ENCODE measurements around the gene SIRT2.

GRCh38 chr19:38913958-38914357, 14.5 kb upstream of the SIRT2 start:
- TF ChIP-seq POLR2A (IDR thresholded peaks at IDR 0.05) = no peak
- no peak for TF ChIP-seq CTCF (IDR thresholded peaks at IDR 0.05)

Data from body of pancreas (tissue), 4 donors.